HG02571 (cell line): ENCODE results near the gene DOCK4.

ENCODE experiments used
- ATAC-seq: cut with Tn5 transposase; IDR thresholded peaks from one replicate; pipeline ENCODE4 v1.9.1; 2021; ENCODE audit warnings: mild to moderate bottlenecking, moderate library complexity; ENCODE audit not compliant: unreplicated experiment

The DOCK4 gene

DNA sequence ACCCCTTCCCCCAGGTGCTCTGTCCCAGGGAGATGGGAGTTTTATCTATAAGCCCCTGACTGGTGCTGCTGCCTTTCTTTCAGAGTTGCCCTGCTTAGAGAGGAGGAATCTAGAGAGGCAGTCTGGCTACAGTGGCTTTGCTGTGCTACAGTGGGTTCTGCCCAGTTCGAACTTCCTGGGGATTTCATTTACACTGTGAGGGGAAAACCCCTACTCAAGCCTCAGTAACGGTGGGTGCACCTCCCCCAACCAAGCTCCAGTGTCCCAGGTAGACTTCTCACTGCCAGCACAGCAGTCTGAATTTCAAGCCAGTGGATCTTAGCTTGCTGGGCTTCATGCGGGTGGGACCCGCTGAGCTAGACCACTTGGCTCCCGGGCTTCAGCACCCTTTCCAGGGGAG lies 500.4 kb downstream of the DOCK4 start:
- no peak for ATAC-seq

DNA sequence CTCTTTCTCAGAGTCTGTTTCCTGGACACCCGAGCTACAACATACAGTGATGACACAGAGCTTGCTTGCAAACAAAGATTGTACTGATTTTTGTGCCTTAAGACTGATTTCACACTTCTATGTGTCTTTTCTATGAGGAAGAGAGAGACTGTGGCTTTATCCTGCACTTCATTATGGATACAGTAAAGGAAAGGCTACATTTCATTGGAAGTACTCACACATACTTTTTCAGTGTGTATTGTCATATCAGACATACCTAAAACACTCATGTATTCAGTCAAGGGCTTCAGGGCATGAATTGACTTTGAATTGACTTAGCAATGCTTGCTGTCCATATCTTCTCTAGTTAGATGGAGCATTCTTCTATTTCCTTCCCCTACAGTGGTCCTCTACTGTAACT lies 508.4 kb downstream of the DOCK4 start:
- ATAC-seq: no peak

GRCh38 chr7:111694376-111694775 lies 511.8 kb downstream of the DOCK4 start:
- ATAC-seq: no peak

GRCh38 chr7:111690364-111691111 lies 515.7 kb downstream of the DOCK4 start:
- no peak for ATAC-seq

DNA sequence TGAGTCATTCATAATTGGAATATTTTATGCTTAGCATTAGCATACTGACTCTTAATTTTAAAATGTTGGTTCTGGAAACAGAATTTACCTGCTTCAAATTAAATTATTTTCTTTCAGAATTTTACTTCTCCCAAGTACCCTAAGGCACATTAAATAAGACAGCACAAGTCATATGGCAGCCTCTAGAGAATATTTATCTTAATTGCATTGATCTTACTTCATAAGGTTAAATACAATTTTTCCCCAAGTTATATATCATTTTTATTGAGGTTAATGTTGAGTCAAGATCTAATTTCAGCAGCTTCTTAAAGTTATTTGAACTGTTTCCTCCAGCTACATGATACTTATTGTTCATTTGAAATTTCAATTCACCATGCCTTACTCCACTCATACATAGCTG lies 520.9 kb downstream of the DOCK4 start:
- no peak for ATAC-seq

- ATAC-seq: no peak
Observed at GRCh38 chr7:111682588-111683340, 523.4 kb downstream of the DOCK4 start.

- no peak for ATAC-seq
Observed at GRCh38 chr7:111681242-111681641, 525.0 kb downstream of the DOCK4 start.

GRCh38 chr7:111678986-111679385 lies 527.2 kb downstream of the DOCK4 start:
- no peak for ATAC-seq

- no peak for ATAC-seq
Observed at GRCh38 chr7:111678281-111678680, 527.9 kb downstream of the DOCK4 start.

DNA sequence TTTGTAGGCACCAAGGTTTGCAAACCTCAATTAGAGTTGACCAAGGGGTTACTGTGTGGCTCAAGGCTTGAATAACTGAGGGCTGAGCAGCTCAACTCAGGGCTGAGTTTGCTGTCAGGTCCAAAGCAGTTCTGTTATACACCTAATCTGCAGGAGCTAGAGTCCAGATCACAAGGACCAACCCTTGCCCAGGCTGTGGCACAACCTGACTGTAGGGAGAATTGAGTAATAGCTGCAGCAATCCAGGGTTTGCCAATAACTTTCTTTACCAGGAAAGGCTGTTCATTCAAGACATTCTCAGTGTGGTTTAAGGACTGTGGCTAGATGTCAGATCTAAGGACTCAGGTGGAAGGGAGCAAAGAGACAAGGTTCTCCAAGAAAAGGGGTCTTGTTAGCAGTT lies 528.4 kb downstream of the DOCK4 start:
- no peak for ATAC-seq

GRCh38 chr7:111676811-111677210 lies 529.4 kb downstream of the DOCK4 start:
- no peak for ATAC-seq
